ENCODE data around the gene EIF3A.

EIF3A gene

DNA sequence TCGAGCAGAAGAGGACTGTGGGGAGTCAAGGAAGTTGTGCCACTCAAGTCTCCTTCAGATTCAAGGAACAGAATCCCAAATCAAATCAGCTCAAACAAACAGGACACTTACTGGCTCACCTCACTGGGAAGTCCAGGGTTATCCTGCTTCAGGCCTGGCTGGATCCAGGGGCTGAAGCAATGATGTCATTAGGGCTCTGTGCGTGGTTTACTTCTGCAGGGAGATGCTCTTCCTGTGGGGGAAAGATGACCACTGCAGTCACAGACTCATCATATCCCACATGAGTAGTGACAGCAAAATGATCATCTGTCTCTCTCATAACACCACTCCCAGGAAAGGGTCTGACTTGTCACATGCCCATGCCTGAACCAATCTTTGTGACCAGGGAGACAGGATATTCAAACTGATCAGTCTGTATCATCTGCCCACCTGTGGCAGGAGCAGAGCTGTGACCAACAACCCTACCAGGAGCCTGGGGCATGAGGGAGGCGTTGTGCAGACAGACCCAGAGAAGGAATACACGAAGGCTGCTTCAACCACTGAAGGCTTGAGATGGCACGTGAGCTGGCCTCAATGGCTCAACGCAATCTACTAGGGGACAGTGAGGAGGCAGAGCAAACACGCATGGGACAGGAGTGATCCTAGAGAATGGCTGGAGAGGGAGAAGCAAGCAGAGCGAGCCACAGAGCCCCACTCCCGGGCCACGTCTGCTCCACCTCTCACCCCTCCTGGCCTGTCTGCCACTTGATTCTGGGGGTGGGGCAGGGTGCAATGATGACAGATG lies 78.7 kb downstream of the EIF3A start:
- DNase-seq: no peak

DNA sequence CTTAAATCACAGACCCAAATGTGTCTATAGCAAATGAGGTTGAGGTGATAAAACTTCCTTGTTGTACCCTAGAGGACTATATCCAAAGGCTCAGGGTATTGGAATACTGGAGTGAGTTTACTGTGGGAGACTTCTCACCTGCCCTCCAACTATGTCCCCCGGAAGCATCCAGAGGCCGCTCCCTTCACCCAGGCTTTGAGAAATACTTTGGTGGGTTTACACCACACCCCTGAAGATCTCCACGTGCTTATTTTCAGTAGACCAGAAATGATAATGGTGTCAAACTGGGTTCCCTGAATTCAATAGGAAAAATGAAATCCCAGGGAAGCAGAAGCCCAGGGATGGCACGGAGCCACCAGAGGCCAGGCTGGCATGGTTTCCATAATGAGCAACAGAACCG lies 82.4 kb downstream of the EIF3A start:
- DNase-seq: no peak

DNA sequence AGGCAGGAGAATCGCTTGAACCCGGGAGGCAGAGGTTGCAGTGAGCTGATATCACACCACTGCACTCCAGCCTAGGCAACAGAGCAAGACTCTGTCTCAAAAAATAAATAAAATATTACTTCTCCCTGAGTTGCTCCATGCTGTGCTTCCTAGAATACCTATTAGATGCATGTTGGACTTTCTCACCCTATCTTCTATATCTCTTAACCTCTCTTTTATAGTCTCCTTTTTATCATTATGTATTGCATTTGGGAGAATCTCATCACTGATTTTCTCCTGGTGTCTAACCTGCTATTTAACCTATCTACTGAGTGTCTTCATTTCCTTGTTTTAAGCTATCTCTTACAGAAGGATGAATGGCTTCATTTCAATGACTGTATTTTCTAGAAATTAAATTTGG lies 83.2 kb downstream of the EIF3A start:
- DNase-seq: no peak

DNA sequence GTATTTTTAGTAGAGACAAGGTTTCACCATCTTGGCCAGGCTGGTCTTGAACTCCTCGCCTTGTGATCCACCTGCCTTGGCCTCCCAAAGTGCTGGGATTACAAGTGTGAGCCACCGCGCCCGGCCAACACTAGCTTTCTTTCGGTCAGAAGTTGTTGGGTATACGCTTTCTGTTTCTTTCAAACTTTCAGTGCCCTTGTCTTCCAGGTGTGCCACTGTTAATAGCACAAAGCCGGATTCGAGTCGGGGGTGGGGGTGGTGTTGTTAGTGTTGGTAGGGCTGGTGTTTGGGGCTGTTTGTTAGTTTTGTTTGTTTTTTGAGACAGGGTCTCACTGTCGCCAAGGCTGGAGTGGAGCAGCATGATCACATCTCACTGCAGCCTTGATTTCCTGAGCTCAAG lies 84.9 kb downstream of the EIF3A start:
- DNase-seq: no peak

DNA sequence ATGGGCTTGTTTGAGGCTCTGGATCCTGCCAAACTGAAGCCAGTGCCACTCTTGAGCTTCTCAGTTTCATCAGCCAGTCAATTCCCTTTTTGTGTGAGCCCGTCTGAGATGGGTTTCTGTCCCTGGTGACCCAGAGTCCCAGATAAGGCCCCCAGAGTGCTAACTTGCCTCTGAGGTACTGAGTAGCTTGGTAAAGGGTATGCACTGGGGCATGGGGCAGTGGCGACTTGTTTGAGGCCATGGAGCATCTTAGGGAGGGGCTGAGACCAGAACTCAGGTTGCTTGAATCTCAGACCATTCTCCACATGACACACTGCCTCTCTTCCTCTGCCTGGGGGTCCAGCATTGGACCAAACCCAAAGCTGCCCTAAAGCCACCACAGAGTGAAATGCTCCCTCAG lies 86.3 kb downstream of the EIF3A start:
- DNase-seq: no peak

DNA sequence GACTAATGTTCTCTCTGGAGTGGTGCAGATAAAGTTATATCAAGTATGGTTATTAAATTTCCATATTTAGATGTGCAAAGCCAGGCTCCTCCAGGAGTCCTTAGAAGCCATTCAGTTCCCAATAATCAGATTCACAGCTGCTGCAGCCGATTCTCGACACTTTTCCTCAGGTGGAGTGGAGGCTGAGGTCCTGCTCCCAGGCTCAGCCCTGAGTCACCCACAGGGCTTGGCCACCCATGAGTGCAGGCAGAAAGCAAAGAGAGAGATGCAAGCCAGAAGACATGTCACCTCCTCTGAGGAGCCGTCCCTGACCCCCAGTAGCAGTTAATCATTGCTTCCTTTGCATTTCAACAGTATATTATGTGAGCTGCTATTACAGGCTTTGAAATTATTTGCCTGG lies 87.4 kb downstream of the EIF3A start:
- no peak for DNase-seq

DNA sequence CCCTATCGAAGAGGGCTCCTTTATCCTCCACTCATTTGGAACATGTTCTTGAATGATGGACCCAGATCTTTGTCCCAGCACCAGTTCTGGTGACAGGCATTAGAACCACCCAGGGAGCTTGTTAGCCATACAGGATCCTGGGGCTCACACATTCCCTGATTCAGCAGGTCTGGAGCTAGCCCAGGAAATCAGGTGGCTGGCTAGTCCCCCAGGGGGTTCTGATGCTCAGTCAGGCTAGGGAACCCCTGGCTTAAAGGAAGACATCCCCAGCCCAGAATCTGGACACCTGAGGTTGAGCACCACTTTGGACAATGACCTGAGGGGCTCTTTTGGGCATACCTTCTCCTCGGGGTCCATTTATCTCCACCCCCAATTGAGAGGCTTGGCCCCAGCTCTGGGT lies 88.1 kb downstream of the EIF3A start:
- DNase-seq: no peak

DNA sequence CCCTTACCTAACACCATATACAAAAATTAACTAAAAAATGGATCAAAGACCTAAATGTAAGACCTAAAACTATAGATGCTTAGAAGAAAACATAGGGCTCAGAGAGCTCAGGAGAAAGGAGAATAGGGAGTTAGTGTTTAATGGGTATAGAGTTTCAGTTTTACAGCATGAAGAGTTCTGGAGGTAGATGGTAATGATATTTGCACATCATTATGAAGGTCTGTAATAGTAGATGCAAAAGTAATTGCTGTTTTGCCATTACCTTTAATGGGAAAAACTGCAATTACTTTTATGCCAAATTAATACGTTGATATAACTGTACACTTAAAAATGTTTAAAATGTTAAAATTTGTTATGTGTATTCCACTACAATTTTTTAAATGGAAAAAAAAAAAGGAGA lies 90.3 kb downstream of the EIF3A start:
- DNase-seq: peak; percentile 38

DNA sequence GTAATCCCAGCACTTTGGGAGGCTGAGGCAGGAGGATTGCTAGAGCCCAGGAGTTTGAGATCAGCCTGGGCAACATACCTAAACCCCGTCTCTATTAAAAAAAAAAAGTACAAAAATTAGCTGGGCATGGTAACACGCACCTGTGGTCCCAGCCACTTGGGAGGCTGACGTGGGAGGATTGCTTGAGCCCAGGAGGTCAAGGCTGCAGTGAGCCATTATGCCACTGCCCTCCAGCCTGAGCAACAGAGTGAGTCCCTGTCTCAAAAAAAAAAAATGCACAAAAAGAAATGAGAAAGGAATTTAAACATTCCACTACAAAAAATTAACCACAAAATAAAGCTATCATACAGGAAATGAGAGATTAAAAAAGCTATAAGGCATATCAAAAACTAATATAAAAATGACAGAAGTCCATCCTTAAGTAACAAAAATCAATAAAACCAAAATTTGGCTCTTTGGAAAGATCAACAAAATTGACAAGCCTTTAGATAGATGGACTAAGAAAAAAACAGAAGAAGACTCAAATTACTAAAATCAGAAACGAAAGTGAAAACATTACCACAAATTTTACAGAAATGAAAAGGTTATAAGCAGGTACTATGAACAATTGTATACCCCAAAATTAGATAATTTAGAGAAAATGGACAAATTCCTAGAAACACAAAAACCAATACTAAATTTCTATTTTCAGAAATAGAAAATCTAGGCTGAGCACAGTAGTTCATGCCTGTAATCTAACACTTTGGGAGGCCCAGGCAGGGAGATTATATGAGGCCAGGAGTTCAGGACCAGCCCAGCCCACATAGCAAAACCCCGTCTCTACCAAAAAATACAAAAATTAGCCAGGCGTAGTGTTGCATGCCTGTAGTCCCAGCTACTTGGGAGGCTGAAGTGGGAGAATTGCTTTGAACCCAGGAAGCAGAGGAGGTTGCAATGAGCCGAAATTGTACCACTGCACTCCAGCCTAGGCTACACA lies 93.5 kb downstream of the EIF3A start:
- DNase-seq: no peak

DNA sequence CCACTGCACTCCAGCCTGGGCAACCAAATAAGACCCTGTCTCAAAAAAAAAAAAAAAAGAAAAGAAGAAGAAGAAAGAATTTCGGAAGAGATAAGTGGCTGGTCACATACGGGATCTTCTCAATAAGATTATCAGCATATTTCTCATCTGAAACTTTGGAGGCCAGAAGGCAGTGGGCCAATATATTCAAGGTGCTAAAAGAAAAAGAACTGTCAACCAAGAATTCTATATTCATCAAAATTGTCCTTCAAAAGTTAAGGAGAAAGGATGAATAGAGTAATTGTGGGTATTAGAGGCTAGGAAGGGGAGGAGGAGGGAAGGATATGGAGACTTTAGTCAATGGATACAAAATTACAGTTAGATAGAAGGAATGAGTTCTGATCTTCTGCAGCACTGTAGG lies 95.0 kb downstream of the EIF3A start:
- DNase-seq: no peak

All from NCI-H2171 treated with DMSO at 0.1 percent for 48 hours (cell line).